CD4-positive, alpha-beta T cell treated with Interleukin-4 for 4 hours (primary cell): ENCODE results near the gene CEP55.
"Not testable (repeated sequence)": the region's sequence is repeated elsewhere in the genome, so short reads cannot be mapped to it uniquely, and the experiment has no call there.

Experiments used
- DNase-seq: peaks from one replicate; pipeline ENCODE4 v3.0.0-alpha.2; 2020

CEP55 gene

DNA sequence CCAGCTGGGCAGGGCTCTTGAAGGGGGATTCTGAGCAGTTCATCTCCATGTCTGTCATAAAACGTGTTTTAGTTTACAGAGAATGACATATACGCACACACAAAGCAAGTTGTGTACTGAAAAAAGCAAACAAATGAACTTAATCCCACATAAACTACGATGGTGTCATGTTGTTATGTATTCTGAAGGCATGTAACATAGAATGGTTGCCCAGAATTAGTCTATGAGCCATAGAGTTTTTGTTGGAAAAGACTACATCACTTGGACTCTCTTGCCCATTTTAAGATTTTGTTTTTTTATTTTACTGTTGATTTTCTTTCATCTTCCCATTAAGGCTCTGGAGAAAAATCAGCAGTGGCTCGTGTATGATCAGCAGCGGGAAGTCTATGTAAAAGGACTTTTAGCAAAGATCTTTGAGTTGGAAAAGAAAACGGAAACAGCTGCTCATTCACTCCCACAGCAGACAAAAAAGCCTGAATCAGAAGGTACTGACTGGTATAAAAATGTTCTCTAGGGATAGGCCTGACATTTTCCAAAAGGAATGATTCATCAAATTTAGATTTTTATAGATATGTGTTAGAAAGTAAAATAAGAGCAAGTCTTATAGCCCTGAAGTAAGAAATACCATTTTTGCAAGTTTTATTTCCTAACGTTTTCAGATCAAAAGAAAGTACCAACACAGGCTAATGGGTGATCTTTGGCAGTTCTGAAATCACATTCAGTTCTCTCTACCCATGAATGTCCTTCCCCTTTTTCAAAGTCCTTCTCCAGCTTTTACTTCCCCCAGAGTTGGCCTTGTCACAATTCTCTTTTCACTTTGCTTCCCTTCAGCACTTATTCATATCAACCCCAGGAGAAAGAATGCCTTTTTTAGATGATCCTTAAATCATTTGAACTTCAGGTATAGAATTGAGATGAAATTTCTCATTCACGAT is 18.9 kb downstream of the CEP55 start:
- DNase-seq = no peak

DNA sequence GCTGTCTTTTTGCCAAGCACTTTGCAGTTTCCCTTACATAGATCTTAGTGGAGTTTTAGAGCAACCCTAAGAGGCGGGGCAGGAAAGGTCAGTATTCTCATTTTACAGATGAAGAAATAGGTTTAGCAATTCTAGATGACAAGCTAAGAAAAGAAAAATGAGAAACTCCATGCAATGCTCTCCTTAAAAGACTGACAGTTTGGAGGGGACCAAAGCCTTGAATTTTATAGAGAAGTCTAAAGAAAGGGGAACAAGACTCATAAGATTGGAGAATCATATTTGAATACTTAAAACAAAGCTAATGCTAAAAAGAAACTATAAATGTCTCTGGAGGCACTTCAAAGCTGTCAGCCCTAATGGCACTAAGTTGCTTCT is 19.6 kb downstream of the CEP55 start:
- no peak for DNase-seq

DNA sequence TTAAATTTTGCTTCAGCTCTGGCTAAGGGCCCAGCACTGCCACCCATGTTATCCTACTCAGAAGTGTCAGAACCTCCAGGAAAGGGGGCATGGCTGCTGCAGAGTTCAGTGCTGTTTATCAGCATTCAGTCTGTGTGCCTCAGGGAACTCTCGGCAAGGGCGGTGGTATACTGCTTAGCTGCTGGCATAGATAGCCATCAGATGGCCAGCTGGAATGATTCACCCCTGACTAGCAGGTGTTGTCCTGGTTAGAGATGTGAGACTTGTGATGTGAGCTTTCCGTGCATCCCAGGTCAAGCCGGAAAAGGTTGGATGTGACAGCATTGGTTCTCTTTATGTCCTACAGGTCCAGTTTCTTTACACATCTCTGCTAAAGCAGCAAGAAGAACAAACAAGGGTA is 22.1 kb downstream of the CEP55 start:
- DNase-seq = no peak

DNA sequence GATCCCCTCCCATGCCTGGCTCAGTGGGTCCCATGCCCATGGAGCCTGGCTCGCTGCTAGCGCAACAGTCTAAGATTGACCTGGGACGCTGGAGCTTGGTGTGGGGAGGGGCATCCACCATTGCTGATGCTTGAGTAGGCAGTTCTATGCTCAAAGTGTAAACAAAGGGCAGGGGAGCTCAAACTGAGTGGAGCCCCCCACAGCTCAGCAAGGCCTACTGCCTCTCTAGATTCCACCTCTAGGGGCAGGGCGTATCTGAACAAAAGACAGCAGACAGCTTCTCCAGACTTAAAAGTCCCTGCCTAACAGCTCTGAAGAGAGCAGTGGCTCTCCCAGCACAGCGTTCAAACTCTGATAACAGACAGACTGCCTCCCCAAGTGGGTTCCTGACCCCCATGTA is 38.9 kb downstream of the CEP55 start:
- DNase-seq = no peak

DNA sequence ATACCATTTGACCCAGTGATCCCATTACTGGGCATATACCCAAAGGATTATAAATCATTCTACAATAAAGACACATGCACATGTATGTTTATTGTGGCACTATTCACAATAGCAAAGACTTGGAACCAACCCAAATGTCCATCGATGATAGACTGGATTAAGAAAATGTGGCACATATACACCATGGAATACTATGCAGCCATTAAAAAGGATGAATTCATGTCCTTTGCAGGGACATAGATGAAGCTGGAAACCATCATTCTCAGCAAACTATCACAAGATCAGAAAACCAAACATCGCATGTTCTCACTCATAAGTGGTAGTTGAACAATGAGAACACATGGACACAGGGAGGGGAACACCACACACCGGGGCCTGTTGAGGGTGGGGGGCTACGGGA is 44.5 kb downstream of the CEP55 start:
- not testable (repeated sequence) for DNase-seq

DNA sequence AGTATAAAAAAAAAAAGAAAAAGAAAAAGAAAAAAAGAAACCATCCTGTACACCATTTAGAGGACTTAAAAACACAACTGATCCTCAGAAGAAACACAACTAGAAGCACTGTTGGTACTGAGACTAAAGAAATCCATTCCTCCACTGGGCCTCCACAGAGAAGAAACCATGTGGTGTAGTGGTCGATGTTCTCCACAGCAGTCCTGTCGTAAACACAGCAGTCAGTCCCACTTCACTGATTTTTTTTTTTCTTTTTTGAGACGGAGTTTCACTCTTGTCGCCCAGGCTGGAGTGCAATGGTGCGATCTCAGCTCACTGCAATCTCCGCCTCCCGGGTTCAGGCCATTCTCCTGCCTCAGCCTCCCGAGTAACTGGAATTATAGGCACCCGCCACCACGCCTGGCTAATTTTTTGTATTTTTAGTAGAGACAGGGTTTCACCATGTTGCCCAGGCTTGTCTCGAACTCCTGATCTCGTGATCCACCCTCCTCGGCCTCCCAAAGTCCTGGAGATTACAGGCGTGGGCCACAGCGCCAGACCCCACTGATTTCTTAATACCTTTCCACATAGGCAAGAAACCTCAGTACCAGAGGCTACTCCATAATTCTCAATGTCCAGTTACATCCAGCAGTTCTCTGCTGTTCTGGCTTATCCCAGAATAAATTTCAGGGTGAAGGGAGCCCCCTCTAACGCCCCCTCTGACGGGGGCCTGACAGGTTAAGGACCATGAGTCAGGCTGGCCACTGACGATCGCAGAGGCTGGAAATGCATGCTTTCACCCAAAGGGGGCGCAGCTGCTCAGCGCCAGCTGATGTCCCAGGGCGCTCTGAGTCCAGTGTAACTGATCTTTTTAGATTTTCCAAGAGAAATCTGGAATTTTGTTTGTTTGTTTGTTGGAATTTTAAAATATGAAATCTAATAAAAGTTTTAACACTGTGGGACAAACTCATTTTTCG is 45.3 kb downstream of the CEP55 start:
- peak; percentile 15 for DNase-seq

DNA sequence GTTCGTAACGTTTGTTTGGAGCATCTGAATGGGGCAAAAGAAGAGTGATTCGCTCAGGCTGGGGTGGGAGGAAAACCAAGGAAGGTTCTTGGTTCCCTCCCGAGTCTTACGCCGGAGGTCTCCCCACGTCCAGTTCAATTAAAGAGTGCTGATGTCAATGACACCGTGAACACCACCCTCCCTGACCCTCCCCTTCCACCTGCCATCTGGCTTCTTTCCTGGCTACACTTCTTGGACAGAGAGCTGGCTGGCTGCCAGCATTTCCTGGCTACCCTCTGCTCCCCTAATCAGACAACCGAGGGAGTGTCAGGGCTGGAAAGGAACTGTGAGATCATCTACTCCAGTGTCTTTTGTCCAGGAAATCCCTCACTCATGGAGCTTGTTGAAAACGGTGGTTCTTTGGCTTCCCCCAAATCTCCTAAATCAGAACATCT is 46.0 kb downstream of the CEP55 start:
- DNase-seq = no peak

DNA sequence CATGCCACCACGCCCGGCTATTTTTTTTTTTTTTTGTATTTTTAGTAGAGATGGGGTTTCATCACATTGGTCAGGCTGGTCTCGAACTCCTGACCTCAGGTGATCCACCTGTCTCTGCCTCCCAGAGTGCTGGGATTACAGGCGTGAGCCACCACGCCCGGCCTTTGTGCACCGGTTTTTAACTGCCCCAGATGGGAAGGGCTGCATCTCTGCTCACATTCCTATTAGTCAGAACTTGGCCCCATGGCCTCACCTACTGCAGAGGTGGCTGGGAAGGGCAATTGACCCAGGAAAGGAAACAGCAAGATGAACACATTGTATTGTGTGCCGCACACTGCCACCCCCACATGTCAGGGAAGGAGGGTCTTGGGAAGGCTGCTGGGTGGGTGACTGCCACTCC is 50.6 kb downstream of the CEP55 start:
- not testable (repeated sequence) for DNase-seq

DNA sequence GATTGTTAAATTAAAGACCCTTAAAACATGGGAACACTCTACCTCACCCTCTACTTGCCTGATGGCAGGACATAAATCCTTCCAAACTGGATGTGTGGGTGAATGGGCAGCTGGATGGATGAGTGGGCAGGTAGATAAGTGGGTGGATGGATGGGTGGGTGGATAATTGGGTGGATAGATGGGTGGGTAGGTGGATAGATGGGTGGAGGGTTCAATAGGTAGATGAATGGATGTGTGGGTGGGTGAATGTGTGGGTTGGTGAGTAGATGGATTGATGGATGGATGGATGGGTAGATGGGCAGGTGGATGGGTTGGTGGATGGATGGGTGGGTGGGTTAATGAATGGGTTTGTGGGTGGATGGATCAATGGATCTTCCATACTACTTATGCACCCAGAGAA is 51.1 kb downstream of the CEP55 start:
- no peak for DNase-seq

DNA sequence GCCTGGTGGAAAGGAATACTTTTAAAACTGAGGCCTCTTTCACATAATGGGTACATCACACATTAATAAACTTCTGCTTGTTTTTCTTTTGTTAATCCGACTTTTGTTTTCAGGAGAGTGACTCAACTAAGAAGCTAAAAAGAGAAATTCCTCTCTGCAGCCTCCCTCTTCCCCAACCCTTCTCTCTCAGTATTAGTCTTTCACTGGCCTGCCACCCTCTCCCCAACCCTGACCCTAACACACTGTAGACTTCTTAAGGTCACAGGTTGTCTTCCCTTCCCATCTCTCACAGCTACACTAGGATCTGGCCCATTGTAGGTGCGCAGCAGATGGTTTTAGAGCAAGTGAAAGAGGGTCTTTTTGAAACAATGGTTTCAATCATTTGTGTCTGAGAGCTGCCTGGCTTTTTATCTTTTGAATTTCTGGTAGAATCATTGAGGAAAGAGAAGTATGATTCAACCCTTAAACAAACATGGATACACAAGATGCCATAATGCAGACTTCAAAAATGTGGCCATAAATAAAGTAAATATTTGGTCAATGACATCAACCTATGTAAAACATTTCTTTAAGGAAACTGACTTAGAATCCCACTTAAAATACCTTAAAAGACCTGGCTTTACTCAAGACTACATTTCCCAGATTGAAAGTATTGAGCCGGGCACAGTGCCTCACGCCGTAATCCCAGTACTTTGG is 52.1 kb downstream of the CEP55 start:
- DNase-seq = no peak

DNA sequence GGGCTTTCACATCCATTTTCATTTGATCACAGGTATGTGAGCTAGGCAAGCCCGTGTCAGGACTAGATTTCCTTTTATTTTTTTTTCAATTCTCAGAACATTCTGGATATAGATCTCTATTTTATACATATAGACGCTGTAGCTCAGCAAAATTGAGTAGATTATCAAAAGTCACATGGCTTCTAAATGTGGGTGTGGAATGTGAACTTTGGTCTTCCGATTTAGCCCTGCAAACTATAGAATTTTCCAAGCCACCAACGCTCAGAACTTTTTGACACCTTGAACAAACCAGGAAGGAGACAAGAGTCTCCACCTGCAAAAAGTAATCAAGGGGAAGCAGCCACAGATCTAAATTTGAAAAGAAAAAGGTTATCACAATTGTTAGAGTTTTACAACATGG is 54.2 kb downstream of the CEP55 start:
- no peak for DNase-seq

DNA sequence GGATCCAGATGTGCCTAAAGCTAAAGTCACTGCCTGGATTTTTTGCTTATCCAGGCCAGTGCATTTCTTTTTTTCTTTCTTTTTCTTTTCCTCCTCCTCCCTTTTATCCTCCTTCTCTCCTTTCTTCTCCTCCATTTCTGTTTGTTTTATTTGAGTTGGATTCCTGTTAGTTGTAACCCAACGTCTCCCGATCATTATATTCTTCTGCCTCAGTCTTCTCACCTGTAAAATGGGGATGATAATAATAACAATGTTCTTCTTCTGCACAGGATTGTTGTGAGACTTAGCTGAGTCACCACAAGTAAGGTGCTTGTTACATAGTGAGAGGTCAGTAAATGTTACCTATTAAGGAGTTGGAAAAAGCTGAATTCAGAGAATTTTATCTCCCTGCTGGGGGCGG is 56.4 kb downstream of the CEP55 start:
- DNase-seq = no peak

DNA sequence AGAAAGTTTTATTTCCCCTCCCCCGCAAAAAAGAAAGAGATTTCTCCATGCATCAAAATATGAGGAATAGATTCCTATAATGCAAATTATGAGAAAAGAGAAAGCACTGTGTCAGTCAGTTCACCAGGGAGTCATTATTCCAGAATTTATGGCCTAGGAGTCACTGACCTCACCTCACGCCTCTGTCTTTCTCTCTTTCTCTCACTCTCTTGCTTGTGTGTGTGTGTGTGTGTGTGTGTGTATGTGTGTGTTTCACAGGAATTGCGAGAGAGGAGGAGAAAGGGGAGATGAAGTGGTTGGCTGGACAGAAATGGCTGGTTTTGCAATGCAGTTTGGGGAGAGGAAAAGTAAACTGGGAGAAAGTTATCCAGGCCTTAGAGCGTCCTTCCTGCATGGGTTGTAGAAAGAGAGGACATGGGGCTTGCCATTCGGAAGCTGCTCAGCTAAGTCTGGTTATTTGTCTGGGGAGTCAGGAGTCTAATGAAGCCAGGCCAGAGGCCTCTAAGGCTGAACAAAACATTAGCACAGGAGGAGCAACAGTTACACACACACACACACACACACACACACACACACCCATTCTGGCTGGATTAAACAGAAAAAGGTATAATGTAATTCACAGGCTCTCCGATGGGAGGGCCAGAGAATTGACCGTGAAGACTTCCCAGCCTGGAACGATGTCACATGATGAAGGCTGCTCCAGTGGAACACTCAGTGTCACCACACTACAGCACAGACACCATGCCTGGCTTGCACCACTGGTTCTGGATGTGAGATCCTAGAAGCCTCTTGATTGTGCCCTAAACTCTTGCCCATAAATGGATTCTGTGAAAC is 57.3 kb downstream of the CEP55 start:
- DNase-seq = no peak

DNA sequence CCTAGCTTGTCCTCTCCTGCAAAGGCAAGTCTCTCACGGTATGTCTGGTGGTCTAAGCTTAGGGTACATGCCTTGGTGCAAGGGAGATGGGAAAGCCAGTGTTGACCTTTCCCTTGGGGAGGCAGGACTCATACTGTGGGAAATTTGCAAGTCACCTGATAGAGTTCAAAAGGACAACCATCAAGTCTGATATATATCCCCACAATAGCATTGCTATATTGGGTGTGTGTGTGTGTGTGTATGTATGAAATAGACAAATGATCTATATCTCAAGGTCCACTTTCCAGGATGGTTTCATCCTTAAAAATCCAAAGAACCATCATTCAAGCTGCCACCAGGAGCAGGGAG is 57.9 kb downstream of the CEP55 start:
- DNase-seq = no peak

DNA sequence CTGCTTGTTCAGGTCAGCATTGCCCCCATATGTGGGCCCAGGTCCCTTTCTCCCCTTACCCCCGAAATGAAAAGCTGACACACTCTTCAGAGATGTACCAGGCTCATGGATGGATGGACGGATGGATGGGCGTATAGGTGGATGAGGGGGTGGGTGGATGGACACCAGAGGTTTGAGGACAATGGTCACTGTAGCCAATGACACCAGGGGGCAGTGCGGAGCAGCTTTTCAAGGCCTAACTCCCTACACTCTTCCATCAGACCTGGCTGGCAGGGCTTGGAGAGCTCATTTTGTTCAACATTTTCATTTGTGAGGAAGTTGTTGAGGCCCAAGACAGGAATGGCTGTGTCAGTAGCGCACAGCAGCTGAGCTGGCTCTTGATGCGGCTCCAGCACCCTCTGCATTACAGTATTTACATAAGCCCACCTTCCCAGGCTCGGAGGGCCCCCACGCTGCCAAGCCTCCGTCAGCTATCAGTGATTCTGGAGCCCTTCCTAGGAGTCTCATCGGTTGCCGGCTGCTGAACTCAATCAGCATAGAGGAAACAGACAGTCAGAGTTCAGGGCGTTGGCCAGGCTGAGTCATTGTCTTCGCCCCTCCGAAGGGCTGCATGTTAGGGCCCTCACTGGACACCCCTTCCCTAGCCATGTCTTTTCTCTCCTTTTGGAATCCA is 58.5 kb downstream of the CEP55 start:
- DNase-seq = peak; percentile 26

DNA sequence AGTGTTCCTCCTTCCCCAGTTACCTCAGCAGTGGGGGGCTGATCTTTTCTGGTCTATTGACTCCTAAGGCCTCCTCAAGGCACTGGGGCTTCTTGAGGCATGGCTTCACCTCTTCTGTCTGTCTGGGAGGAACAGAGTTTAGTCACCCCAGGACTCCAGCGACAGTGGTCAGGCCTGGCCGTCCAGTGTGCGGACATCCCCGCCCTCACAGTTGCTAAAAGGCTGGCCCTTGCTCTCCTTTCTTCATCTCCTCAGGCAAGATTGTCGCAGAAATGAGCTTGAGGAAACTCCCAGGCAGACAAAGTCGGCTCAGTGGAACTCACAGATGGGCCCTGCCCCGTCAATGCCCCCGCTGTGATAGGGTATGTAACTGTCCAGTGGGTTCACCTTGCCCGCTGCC is 63.1 kb downstream of the CEP55 start:
- DNase-seq = no peak

DNA sequence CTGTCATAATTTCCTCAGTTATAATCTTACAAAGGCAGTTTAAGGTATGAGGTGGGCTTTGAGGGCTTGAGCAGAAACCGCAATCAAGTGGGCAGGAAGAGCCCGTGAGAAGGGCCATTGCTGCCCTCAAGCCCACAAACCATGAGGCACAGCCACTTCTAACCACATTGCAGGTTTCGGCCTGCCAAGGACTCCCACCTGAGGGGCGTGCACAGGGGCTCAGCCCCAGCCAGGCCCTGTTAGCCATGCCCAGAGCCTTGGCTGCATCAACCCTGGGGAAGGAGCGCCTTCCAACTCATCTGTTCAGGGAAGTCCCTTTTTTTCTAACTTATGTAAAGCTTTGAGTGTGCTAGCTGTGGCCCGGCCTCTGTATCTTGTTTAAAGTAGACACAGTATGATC is 64.1 kb downstream of the CEP55 start:
- no peak for DNase-seq

DNA sequence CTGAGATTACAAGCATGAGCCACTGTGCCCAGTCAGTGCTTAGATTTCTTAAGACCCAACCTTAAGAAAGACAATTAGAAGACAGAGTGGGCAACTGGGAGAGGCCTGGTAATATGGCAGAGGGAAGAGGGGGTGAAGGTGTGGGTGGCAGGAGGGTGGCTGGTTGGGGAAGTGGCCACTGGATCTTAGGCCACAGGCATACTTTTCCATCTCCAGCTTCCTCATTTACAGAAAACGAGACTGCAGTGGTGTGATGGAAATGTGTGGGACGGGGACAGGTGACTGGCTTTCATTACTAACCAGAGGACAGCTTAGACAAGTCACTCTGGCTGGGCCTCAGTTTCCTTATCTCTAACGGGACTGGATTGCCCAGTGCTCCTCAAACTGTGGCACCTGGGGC is 69.0 kb downstream of the CEP55 start:
- DNase-seq = no peak

DNA sequence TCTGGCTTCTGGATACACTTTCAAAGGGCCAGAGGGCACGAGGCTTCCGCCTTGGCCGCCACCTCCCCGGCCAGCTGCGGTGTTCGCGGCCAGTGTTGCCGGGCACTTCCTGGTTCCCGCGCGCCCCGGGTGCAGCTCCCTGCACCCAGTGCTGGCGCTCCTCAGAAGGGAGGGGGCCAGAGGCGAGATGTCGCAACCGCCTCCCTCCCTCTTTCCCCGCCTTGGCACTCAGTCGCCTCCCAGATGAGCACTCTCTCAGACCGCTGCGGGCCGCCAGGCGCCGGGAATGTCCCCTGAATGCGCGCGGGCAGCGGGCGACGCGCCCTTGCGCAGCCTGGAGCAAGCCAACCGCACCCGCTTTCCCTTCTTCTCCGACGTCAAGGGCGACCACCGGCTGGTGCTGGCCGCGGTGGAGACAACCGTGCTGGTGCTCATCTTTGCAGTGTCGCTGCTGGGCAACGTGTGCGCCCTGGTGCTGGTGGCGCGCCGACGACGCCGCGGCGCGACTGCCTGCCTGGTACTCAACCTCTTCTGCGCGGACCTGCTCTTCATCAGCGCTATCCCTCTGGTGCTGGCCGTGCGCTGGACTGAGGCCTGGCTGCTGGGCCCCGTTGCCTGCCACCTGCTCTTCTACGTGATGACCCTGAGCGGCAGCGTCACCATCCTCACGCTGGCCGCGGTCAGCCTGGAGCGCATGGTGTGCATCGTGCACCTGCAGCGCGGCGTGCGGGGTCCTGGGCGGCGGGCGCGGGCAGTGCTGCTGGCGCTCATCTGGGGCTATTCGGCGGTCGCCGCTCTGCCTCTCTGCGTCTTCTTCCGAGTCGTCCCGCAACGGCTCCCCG is 70.2 kb downstream of the CEP55 start, which contains the start of gene FFAR4:
FFAR4 (plus strand) TSS at position 231 of the 842 bp plus-strand sequence; CDS start at position 287, 56 bp downstream.
- no peak for DNase-seq

DNA sequence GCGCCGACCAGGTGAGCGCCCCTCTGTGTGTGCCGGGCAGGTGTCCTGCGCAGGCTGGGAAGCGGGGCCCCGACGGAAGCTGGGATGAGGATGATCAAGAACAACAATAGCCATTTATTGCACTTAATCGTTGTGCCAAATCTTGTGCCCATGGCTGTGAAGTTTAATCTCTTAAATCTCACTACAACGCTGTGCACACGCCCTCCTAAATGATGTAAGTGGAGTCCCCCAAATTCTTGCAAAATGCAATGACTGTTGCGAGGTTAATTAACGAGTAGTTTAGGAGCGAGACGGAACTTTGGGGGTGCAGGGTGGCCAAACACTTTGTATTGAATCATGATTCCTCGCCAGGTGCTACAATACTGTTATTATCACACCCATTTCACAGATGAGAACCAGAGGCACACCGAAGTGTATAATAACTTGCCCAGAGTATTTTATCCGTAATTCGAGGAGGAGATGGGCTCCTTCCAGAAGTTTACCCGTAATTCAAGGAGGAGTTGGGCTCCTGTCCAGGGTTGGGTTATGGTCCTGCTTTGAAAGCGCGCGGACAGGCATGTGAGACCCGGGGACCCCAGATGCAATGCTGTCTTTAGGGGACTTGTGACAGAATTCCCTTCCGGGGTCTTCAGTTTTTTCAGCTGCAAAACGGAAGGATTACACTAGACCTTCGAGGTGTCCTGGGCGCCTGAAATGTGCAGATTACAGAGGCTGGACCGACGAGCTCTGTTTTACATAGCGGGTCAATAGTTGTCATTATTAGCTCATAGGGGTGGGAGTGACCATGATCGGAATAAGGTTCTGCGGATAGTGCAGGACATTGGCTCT is 71.1 kb downstream of the CEP55 start:
- no peak for DNase-seq
